CD14-positive monocyte (primary cell): ENCODE measurements around the gene CEP55. TPM values are rescaled to one million over a fixed set of nuclear protein-coding genes. Genes with fewer than 3 reads are reported as not detected.

Experiments used
- DNase-seq, 3 donors: peaks; one replicate each; pipeline ENCODE4 v3.0.0-alpha.2; 2011 to 2022
- H2AFZ ChIP-seq: 2 replicates; pipeline ENCODE4 v1.6.0; 2012; ENCODE audit warnings: mild to moderate bottlenecking, low read depth, low read length, inconsistent platforms; ENCODE audit not compliant: insufficient read depth, poor library complexity, severe bottlenecking
- H3K27ac ChIP-seq, 2 donors: 1 replicate in 1 of 2; 2 replicates in 1 of 2; pipeline ENCODE4 v1.5.1; 2012 to 2013; ENCODE audit warnings: low read length in 2 of 2, control low read depth in 1 of 2, inconsistent platforms in 1 of 2, low read depth in 1 of 2, mild to moderate bottlenecking in 1 of 2
- H3K27me3 ChIP-seq, 2 donors: one replicate each; pipeline versions ENCODE4 v1.6.0 to v1.6.1; 2011 to 2013; ENCODE audit warnings: low read length in 2 of 2; ENCODE audit not compliant: control insufficient read depth in 2 of 2, insufficient read depth in 2 of 2
- H3K36me3 ChIP-seq, 2 donors: replicated peaks in 1 of 2; 1 replicate in 1 of 2; 2 replicates in 1 of 2; pipeline versions ENCODE4 v1.5.1 to v1.6.1; 2012 to 2013; ENCODE audit warnings: low read length in 2 of 2, control low read depth in 1 of 2, inconsistent platforms in 1 of 2, mild to moderate bottlenecking in 1 of 2; ENCODE audit not compliant: insufficient read depth in 2 of 2, control insufficient read depth in 1 of 2
- H3K4me1 ChIP-seq, 2 donors: 1 replicate in 1 of 2; 2 replicates in 1 of 2; pipeline versions ENCODE4 v1.5.1 to v1.6.1; 2012 to 2013; ENCODE audit warnings: low read length in 2 of 2, control low read depth in 1 of 2, inconsistent platforms in 1 of 2, mild to moderate bottlenecking in 1 of 2, moderate library complexity in 1 of 2; ENCODE audit not compliant: insufficient read depth in 2 of 2, control insufficient read depth in 1 of 2
- H3K4me2 ChIP-seq: replicated peaks from 2 replicates; pipeline ENCODE3; 2012; ENCODE audit warnings: low read length, moderate library complexity, mild to moderate bottlenecking; ENCODE audit not compliant: poor library complexity, severe bottlenecking; ENCODE audit errors: extremely low read depth
- H3K4me3 ChIP-seq, 3 experiments: fragments of 200-600 bp in 1 of 3; sonication (generic) in 1 of 3; replicated peaks in 1 of 3; 1 replicate in 2 of 3; 2 replicates in 1 of 3; pipeline ENCODE4 v1.5.1; 2011 to 2013; ENCODE audit warnings: low read length in 3 of 3, mild to moderate bottlenecking in 3 of 3, control low read depth in 2 of 3, low read depth in 2 of 3, inconsistent platforms in 1 of 3, moderate library complexity in 1 of 3
- H3K79me2 ChIP-seq: 2 replicates; pipeline ENCODE4 v1.6.0; 2012; ENCODE audit warnings: mild to moderate bottlenecking, control low read depth, inconsistent platforms, low read length, moderate library complexity; ENCODE audit not compliant: insufficient read depth
- H3K9ac ChIP-seq: 2 replicates; pipeline ENCODE4 v1.6.0; 2017; ENCODE audit warnings: low read length, mild to moderate bottlenecking; ENCODE audit not compliant: insufficient read depth, poor library complexity, severe bottlenecking
- H3K9me3 ChIP-seq, 2 donors: replicated peaks in 1 of 2; 1 replicate in 1 of 2; 2 replicates in 1 of 2; pipeline versions ENCODE4 v1.5.1 to v1.6.1; 2012 to 2013; ENCODE audit warnings: low read length in 2 of 2, control low read depth in 1 of 2; ENCODE audit not compliant: control insufficient read depth in 1 of 2, insufficient read depth in 1 of 2
- H4K20me1 ChIP-seq: 2 replicates; pipeline ENCODE4 v1.6.0; 2012; ENCODE audit warnings: mild to moderate bottlenecking, low read length, control low read depth, moderate library complexity; ENCODE audit not compliant: insufficient read depth
- H3K27ac Mint-ChIP-seq, 7 donors: one replicate each; pipeline ENCODE4 v1.8.0; 2020; ENCODE audit warnings: mild to moderate bottlenecking in 7 of 7, mixed read lengths in 7 of 7, moderate library complexity in 6 of 7, inconsistent platforms in 2 of 7
- H3K27me3 Mint-ChIP-seq, 3 donors: one replicate each; pipeline ENCODE4 v1.8.0; 2021 to 2022; ENCODE audit warnings: low read depth in 3 of 3, mild to moderate bottlenecking in 3 of 3, mixed read lengths in 3 of 3, moderate library complexity in 3 of 3, inconsistent platforms in 1 of 3
- H3K36me3 Mint-ChIP-seq, 2 donors: one replicate each; pipeline ENCODE4 v1.8.0; 2020; ENCODE audit warnings: mixed read lengths in 2 of 2, inconsistent platforms in 1 of 2, mild to moderate bottlenecking in 1 of 2
- H3K4me1 Mint-ChIP-seq: one replicate; pipeline ENCODE4 v1.8.0; 2020; ENCODE audit warnings: mild to moderate bottlenecking, mixed read lengths
- H3K4me3 Mint-ChIP-seq, 2 donors: one replicate each; pipeline ENCODE4 v1.8.0; 2020; ENCODE audit warnings: mild to moderate bottlenecking in 2 of 2, mixed read lengths in 2 of 2, moderate library complexity in 1 of 2
- H3K9me3 Mint-ChIP-seq, 7 donors: one replicate each; pipeline ENCODE4 v1.8.0; 2020 to 2022; ENCODE audit warnings: mixed read lengths in 7 of 7, mild to moderate bottlenecking in 6 of 7, moderate library complexity in 6 of 7, inconsistent platforms in 2 of 7
- WGBS: methylation state at CpG from one replicate; pipeline ENCODE4 v1.1.5; 2013; ENCODE audit warnings: missing lambda C conversion rate; ENCODE audit not compliant: insufficient coverage; 5-methylcytosine and 5-hydroxymethylcytosine counted together
- intact Hi-C, 2 donors: fragments of 100-400 bp; cut with micrococcal nuclease; formaldehyde crosslinking; loops; one replicate each; pipeline versions ENCODE4 v1.15.0 to v1.15.1; 2023
- polyA plus RNA-seq, 3 donors: library from polyadenylated mRNA; depleted of rRNA in 1 of 3; unstranded in 2 of 3; stranded (reverse) in 1 of 3; fragments of 300-500 nt in 2 of 3; fragments of >200 nt in 1 of 3; fragmentation: Illumina TruSeq in 2 of 3; gene quantifications; 1 replicate in 2 of 3; 2 replicates in 1 of 3; pipeline ENCODE4 v1.2.3, GENCODE V29; 2012 to 2021
- TF ChIP-seq, protein P1 (sequence below): fragments of 200-600 bp; IDR thresholded peaks from one replicate; pipeline ENCODE4 v1.8.0; 2022; ENCODE audit warnings: antibody characterized with exemption, mild to moderate bottlenecking

Gene CEP55
- polyA plus RNA-seq, 3 donors, result 0.05 to 0.26 TPM; not detected in 1

DNA sequence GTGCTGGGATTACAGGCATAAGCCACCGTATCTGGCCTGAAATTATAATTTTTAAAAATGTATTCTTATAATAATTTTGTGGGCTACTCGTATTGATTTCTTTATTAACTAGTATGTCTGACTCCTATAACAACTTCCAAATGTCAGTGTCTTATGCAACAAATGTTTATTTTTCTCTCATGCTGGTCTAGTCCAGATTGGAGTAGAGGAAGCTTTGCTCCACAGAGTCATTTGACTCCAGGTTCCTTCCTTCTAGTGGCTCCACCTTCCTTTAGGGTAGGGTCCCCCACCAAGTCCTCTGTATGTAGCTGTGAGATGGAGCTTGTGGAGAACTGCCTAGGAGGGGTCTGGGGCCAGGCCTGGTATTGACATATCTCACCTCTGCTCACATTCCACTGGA lies 8.7 kb downstream of the CEP55 start:
- H3K9me3 Mint-ChIP-seq, result no peaks in the 10 kb centered on the region
- peak overlapping the region in 4 of 7 donors; percentile 6 to 81 (median 38) for H3K27ac Mint-ChIP-seq
- Histone ChIP-seq H2AFZ (no peak overlapping the region), H3K79me2 (peaks cover 38% of the 10 kb centered on the region), H3K9me3 (no peaks in the 10 kb centered on the region), H3K36me3 (peaks cover 28 to 71% of the 10 kb centered on the region in 2 donors), H3K4me1 (no peaks in the 10 kb centered on the region), H3K27ac (peak overlapping the region in 1 of 2 donors; percentile 46), H3K4me2 (no peak overlapping the region), H4K20me1 (no peaks in the 10 kb centered on the region), H3K4me3 (no peak overlapping the region), H3K9ac (no peak overlapping the region), H3K27me3 (no peaks in the 10 kb centered on the region)
- no CpG with 5 or more reads among the region's 2 CpGs for WGBS
- no peak overlapping the region for H3K4me3 Mint-ChIP-seq
- H3K36me3 Mint-ChIP-seq, result peaks cover 30 to 66% of the 10 kb centered on the region in 2 donors
- H3K4me1 Mint-ChIP-seq, result no peaks in the 10 kb centered on the region
- H3K27me3 Mint-ChIP-seq, result peaks cover 0 to 2% (median 0%) of the 10 kb centered on the region in 3 donors
- intact Hi-C loops, result no loop called here
- TF ChIP-seq, protein P1, sequence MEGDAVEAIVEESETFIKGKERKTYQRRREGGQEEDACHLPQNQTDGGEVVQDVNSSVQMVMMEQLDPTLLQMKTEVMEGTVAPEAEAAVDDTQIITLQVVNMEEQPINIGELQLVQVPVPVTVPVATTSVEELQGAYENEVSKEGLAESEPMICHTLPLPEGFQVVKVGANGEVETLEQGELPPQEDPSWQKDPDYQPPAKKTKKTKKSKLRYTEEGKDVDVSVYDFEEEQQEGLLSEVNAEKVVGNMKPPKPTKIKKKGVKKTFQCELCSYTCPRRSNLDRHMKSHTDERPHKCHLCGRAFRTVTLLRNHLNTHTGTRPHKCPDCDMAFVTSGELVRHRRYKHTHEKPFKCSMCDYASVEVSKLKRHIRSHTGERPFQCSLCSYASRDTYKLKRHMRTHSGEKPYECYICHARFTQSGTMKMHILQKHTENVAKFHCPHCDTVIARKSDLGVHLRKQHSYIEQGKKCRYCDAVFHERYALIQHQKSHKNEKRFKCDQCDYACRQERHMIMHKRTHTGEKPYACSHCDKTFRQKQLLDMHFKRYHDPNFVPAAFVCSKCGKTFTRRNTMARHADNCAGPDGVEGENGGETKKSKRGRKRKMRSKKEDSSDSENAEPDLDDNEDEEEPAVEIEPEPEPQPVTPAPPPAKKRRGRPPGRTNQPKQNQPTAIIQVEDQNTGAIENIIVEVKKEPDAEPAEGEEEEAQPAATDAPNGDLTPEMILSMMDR, result no peak
- DNase-seq, result no peak

- Mint-ChIP-seq H3K4me3 (no peak overlapping the region), H3K4me1 (peaks cover 10% of the 10 kb centered on the region), H3K36me3 (peaks cover 17 to 45% of the 10 kb centered on the region in 2 donors), H3K27me3 (peaks cover 0 to 2% (median 0%) of the 10 kb centered on the region in 3 donors), H3K27ac (peak overlapping the region in 1 of 7 donors; percentile 77), H3K9me3 (no peaks in the 10 kb centered on the region)
- Histone ChIP-seq H3K79me2 (peaks cover 12% of the 10 kb centered on the region), H3K9me3 (no peaks in the 10 kb centered on the region), H3K4me1 (peaks cover 13 to 19% of the 10 kb centered on the region in 2 donors), H3K27me3 (no peaks in the 10 kb centered on the region), H3K36me3 (peaks cover 14 to 50% of the 10 kb centered on the region in 2 donors), H2AFZ (no peak overlapping the region), H3K9ac (no peak overlapping the region), H3K27ac (no peak overlapping the region), H3K4me3 (no peak overlapping the region), H3K4me2 (no peak overlapping the region), H4K20me1 (no peaks in the 10 kb centered on the region)
- TF ChIP-seq, protein P1, result no peak
- intact Hi-C loops, result loop anchor here in 1 of 2 donors (2.0 to 10.0 kb wide), 2 partner anchors 133 to 825 kb away; partner anchors contain the start of gene HHEX
- no peak for DNase-seq
- WGBS, result no CpG with 5 or more reads among the region's 8 CpGs
These were observed 13.4 kb downstream of the CEP55 start for GRCh38 chr10:93509816-93510215.
